HG02870 (cell line): ENCODE data around the gene TMEM59L.
"Not testable (repeated sequence)": the region's sequence is repeated elsewhere in the genome, so short reads cannot be mapped to it uniquely, and the experiment has no call there.

ENCODE experiments used
- ATAC-seq: cut with Tn5 transposase; IDR thresholded peaks from one replicate; pipeline ENCODE4 v1.9.1; 2021; ENCODE audit warnings: mild to moderate bottlenecking, moderate library complexity; ENCODE audit not compliant: unreplicated experiment

The TMEM59L gene

DNA sequence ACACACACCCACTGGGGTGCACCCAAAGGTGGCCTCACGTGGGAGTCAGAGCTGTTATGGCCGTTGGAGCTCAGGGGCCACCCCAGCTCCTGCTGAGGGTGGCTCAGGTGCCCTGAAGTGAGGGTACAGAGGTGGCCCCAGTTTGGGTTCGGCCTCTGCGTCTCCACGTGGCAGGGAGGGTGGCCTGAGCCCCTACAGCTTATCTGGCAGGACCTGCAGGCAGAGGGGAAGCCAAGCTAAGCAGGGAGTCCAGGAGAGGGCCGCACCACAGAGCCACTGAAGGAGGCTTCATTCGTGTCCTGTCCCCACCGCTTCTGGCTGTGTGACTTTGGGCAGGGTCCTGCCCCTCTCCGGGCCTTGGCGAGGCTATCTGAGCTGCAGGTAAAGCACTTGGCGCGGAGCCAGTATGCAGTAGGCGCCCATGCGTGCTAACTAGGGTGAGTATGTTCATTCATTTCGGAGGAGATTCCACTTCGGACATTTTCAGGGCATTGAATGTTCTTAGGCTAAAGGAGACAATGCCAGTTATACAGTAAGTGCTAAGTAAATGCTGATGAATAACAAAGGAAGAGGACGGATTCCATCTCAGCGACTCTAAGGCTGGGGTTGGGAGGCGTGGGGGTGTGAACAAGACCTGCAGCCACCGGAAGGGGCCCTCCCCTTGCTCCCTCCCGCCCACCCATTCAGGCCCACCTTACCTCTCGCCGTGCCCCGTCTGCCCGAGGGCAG, 19.1 kb upstream of the TMEM59L start:
- ATAC-seq: no peak

DNA sequence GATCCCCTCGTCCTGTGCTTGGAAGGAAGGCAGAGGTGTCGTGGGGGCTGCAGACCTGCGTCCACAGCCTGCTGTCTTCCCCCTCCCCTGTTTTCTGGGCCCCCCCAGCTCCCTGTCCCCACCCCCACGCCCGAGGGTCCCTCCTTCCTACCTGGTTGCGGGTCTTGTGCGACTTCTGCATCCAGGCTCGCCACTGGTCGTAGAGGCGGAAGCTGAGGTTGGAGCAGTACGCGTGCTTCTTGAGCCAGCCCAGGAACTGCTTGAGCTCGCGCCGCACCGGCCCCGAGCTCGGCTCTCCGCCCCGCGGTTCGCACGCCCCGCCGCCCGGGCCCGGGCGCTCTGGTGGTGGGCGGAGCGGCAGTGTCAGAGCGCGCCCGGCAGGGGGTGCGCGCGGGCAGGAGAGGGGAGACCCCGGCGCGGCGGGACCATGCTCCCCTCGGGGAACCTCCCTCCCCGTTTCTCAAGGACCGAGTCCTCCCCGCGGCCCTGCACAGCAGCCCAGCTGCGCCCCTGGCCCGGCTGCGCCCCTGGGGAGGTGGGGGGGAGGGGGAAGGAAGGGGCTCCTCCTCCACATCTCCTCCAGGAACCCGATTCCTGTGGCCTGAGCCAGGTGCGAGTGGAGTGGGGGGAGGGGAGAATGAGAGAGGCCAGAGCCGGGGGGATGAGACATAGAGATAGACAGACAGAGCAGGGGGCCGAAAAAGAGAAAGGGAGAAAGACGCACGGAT, 18.4 kb upstream of the TMEM59L start:
- ATAC-seq: peak; percentile 49

DNA sequence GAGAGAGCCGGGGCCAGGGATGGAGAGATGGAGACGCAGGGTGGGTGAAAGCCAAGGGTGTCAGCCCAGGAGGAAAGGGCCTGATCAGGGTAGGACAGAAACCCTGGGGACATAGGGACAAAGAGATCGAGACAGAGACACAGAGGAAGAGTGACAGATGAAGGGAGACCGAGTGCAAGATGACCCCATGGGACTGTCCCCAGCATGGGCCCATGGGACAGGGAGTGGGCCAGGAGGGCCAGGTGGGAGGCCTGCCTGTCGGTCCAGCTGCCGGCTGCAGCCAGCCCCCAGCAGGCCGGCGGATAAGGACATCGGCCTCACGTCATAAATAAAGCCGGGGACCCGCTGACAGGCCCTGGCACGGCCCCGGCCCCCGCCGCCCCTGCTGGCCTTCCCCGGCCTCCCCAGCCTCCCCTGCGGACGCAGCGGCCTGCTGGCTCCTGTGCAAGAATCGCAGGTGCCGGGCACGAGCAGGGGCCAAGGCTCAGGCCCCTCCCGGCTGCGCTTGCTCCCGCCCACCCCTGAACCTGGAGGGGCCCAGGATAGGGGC, 17.8 kb upstream of the TMEM59L start:
- no peak for ATAC-seq

DNA sequence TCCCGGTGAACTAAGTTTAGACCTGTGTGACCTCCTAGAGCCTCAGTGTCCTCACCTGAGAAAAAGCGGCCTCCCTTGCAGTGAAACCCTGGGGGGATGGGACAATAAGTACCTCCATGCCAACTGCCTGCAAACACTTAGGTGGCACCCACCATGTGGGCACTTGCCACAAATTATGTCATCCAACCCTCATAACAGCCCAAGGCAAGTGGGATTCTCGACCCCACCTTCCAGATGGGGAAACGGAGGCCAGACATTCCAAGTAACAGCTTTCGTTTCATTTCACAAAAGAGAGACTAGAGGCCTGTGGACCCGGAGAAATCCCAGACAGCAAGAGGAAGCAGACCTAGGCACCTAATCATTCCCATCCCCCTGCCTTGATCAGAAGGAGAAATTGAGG, 17.2 kb upstream of the TMEM59L start:
- ATAC-seq: no peak

DNA sequence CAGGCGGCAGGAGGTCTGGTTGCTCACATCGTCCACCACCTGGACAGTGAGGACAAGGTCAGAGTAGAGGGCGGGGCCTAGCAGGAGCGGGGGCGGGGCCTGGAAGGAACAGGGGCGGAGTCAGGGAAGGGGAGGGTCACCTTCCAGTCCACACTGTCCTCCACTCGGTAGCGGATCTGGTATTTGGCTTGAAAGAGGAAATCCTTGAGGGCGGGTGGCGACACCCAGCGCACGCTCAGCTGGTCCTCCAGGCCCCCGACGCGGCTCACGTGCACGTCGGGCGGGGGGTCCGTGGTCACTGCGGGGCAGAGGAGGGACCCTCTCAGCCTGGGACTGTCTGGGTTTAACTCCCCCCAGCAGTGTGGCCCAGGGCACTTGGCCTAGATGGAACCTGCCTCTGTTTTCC, 15.9 kb upstream of the TMEM59L start:
- ATAC-seq: no peak

DNA sequence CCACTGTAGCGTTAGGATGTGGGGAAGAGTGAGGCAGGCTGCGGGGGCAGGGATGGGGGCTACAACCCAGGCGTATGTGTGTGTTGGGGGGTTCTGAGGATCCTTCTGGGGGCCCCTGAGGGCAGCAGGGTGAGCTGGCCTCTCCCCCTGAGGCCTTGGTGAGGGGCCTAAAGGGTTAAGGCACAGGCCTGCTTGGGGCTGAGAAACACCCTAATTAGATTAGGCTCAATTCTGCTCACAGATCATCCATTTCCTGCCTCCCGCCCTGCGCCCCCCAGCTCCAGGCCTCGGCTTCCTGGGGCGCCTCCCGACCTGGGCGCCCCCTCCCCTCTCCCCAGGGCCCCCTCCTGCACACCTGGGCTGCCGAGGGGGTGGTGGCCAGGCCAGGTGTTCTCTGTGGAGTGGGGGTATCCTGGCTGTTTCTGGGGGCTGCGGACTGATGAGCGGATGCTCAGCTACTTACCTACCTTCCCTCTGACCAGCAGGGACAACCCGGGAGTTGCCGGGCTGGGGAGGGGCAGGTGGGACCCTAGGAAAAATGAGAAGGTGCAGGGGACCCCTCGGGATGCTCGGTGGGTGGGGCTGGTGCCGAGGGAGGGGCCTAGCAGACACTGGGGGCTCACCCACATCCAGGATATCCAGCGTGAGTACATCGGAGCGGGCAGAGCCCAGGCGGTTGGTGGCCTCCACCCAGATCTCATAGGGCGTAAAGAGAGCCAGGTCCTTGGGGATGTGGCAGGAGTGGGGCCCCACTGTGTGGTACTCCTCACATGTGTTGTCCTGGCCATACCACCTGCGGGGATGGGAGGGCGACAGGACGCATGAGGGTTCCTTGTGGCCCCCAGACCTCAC, 14.6 kb upstream of the TMEM59L start:
- ATAC-seq: no peak

DNA sequence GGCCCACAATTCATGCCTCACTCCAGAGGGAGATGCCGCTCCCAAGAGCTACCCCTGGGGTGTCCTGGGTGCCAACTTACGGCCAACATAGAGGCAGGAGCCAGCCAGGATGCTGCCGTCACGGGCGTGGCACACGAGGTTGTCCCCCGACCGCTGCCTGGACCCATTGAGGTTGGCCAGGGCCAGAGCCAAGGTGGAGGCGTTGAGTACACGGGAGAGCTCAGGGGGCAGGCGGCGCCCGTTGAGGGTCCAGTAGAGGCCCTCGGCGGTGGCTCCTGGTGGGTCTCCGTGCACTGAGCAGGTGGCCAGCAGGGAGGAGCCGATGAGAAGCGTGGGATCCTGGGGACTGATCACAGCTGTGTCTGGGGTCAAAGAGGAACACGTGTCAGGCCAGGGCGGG, 13.2 kb upstream of the TMEM59L start:
- no peak for ATAC-seq

DNA sequence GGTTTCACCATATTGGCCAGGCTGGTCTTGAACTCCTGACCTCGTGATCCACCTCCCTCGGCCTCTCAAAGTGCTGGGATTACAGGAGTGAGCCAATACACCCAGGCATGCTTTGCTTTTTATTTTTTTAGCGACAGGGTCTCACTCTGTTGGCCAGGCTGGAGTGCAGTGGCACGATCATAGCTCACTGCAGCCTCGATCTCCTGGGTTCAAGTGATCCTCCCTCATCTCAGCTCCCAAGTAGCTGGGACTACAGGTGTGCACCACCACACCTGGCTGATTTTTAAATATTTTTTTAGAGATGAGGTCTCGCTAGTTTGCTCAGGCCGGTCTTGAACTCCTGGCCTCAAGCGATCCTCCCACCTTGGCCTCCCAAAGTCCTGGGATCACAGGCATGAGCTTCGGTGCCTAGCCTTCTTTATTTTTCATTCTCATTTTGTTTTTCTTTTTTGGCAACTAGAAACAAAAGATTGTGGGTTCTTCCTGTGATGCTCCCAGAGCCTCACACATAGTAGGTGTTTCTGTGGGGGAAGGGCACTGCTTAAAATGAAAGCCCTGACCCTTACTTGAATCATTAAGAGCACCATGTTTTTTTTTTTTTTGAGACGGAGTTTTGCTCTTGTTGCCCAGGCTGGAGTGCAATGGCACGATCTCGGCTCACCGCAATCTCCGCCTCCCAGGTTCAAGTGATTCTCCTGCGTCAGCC, 11.8 kb upstream of the TMEM59L start:
- ATAC-seq: not testable (repeated sequence)

DNA sequence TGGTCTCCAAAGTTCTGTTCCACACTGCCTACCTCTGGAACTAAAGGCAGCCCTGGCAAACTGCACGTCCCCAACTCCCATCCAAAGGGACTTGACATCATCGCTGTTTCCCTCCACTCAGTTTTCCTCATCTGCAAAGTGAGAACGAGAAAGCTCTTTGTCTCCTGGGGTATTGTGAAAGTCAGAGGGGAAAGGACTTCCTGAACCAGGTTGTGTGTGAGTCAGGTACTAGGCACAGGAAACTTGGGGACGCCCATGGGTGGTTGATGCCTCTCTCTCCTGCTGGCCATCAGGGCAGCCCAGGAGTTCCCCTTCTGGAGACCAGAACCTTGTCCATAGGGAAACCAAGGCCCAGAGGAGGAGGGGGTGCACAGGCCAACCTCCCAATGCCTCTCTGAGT, 10.8 kb upstream of the TMEM59L start:
- ATAC-seq: no peak

DNA sequence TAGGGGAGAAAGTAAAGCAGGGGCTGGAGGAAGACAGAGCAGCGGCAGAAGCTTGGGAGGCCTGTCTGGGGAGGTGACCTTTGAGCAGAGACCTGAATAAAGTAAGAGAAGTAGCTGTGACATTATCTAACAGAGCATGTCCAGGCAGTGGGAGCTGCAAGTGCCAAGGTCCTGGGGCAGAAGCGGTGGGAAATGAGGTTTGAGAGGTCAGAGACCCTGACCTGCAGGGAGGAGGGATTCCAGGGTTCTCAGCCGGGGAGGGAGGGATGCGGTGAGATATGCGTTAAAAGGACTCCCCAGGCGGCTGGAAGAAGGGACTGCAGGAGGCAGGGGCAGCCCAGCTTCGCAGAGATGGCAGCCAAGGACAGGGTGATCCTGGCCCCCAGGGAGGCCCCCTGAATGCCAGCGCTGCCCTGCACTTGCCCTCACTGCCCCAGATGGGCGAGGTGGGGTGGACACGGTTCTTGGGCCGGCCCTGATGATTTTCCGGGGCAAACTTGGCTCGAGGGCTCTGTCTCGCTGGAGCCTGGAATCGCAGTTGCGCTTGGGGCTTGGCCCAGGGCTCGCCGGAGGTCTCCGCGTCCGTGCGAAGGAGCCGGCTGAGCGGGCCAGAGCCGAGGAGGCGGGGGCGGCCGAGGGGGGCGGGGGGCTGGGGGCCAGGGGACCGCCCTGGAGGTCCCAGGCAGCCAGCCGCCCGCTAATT, 9.3 kb upstream of the TMEM59L start:
- no peak for ATAC-seq

DNA sequence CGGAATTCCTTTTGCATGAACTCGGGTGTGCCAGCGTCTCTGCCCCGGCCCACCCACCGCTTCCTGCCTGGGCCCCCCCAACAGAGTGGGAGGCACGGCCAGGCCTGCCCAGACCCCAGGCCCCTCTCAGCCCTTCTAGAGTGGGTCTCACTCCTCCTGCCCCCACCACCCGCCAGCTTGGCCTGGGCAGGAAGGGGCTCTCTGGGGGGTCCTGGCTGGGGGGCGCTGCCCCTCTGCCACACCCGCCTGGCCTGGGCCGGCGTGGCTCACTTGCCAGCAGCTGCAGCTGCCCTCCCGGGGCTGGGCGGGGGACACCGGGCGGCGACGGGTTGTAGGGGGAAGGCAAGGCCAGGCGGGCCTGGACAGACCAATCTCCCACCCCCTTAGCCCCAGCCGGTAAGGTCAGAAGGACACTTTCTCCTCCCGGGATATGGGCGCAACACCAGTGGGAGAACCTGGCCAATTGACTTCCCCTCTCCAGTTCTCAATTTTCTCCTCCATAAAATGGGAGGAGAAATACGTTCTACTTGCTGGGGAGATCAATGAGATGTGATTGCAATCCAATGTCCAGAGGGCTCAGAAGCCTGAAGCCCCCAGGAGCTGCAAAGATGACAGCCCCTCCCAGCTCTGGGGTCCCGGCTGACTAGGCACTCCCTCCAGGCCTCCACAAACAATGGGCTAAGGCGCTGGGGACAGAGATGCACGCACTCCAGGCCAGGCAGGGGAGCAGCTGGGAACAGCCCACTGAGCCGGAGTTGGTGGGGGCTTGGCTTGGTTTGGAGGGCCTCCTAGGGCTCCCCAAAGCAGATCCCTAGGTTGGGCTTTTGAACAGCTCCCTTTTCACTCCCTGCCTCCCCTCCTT, 8.5 kb upstream of the TMEM59L start:
- no peak for ATAC-seq

DNA sequence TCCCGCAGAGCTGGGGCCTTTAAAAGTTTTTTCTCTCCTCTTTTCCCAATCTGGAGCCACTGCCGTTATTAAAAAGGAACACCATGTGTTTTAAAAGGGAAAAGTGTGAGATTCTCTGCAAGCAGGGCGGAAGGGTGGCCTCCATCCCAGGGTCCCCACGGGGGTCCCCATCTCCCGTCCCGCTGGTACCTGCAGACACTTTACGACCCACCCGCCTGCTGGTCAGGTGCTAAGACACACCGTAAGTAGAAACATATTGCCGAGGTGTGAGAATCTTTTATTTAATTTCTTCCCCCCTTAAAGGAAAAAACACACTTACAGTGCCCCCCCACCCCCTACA, 7.9 kb upstream of the TMEM59L start:
- no peak for ATAC-seq

DNA sequence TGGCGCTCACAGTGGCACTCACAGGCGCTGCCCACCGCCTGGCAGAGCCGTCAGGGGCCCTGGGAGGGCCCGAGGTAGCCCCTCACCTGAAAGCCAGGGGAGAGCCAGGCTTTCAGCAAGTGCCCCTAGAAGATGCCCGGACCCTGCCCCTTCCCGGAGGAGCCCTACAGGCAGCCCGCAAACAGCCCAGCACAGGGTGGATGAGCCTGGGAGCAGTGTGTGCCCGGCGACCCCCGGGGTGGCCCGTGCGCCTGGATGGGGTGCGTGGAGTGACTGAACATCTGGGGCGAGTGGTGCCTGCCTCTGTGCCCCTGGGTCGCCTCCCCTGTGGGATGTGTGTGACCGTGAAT, 7.5 kb upstream of the TMEM59L start:
- ATAC-seq: no peak

DNA sequence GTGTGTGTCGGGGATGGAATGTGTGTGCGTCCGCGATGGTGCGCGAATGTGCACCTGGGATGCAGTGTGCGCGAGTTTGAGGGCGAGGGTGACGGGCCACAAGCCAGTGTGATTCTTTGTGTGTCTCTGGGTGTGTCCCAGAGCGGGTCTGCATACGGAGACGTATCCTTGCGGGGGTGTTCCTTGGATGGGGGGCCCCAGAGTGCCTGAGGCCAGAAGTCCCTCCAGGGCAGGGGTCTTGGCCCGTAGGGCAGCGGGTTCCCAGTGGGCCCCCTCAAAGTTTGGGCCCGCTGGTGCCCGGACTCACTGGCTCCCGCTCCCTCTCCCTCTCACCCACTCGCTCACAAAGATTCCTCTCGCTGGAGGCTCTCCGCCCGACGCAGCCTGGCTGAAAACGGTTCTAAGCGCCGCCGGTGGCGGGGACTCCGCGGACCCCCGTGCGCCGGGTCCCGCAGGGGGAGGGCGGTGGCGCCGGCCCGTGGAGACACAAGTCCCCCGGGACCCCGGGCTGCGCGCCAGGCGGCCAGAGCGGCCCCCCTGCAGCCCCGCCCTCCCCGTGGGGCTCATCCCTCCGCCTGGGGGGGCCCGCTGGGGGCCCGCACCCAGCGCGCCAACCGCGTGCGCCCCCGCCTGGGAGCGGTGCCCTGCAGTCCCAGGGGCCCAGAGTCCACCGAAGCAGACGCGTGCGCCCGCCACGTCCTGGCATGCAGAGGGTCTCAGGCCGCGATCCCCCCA, 7.0 kb upstream of the TMEM59L start:
- no peak for ATAC-seq

DNA sequence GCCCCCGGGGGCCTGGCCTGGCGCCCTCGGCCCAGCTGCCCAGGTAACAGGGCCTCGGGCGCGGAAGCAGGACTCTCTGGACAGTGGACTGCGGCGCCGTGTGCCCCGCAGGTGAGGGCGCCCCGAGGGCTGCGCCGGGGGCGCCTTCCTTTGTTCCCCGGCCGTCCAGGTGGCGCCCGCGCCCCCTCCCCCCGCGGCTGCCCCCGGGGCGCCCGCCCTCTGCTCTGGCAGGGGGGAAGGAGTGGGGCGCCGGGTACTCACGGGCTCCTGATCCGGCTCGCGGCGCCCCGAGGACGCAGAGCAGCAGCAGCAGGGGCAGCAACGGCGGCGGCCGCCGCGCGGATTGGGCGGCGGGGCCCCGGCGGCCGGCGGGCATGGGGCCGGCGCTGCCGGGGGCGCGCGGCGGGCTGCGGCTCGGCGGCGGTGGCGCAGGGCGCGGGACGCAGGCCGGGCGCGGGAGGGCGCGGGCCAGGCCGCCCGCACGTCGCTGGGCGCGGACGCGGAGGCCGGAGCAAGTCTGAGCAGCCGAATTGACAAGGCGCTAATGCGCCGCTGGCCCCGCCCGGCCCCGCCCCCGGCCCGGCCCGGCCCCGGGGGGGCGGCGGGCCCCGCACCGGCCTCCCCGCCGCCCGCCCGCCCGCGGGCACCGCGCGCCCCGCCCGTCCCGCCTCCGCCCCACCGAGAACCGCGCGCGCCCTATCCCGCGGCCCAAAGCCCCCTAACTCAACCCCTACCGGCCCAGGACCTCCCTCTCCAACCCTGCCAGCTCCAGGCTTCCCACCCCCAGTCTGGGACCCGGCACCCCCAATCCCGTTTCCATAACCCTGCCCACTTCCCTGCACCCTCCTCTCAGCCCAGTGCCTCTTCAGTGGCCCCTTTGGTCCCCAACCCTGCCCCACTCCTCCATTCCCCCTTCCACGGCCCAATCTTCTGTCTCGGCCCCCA, 6.1 kb upstream of the TMEM59L start, which contains the start of gene CRLF1:
CRLF1 (minus strand) TSS at position 519 of the 945 bp plus-strand sequence; CDS start at position 376, 143 bp downstream.
- ATAC-seq: no peak

DNA sequence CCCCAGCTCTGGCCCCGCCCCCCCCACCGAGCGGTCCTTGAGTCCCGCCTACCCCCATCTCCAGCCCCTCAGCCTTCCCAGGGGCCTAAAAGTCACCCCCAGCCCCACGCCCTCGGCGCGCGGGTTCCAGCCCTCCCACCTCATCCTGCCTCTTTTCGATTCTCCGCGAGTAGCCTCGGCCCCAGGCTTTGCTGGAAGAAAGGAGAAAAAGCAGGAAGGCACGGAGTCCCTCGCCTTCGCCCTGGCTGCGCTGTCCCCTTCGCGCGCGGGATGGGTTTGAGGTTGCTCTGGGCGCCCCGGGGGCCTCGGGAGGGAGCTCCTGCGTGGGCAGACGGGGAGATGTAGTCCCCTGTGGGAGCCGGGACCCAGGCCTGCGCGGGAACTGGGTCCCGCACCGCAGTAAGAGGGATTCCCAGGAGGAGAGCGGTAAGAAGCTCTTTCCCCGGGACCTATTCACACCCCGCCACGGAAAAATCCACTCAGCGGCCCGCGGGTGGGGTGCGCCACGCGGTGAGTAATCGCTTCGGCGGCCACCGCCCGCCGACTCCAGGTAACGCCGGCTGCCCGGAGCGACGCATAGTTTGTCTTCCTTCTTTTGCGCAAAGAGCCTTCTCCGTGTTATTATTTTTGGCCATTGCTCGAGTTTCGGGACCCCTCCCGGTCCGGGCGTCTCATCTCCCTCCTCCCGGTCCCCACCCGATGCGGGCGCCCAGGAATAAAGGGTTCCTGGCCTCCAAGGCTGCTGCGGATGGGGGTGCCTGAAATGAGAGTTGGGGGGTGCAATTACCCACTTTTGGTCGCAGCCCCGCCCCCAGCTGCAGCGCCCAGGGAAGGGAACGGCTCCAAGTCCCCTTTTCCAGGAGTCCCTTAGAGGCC, 5.2 kb upstream of the TMEM59L start:
- no peak for ATAC-seq
